Fibroblast of the aortic adventitia (primary cell): Measurements from ENCODE around the gene SIK2. TPM values are rescaled to one million over a fixed set of nuclear protein-coding genes. Genes with fewer than 3 reads are reported as not detected.
A peak's percentile ranks its signal among the peaks of the same experiment; 100 is the strongest.

ENCODE experiments used
- DNase-seq: peaks from one replicate; pipeline ENCODE4 v3.0.0-alpha.2; 2010; ENCODE audit warnings: low read depth
- H3K4me3 ChIP-seq: 2 replicates; pipeline ENCODE4 v1.5.1; 2011; ENCODE audit warnings: low read depth, mild to moderate bottlenecking, control low read depth, low read length, moderate library complexity
- total RNA-seq: library from RNA; depleted of rRNA; stranded (reverse); fragments of >200 nt; gene quantifications from 2 replicates; pipeline ENCODE4 v1.2.3, GENCODE V29; 2012; ENCODE audit warnings: low replicate concordance
- TF ChIP-seq, protein P1 (sequence below): IDR thresholded peaks from 2 replicates; pipeline ENCODE4 v1.5.1; 2011; ENCODE audit warnings: mild to moderate bottlenecking, low read length, control low read depth, inconsistent platforms; ENCODE audit not compliant: insufficient read depth

SIK2 gene
- total RNA-seq, 1 donor, result 16.6 TPM

DNA sequence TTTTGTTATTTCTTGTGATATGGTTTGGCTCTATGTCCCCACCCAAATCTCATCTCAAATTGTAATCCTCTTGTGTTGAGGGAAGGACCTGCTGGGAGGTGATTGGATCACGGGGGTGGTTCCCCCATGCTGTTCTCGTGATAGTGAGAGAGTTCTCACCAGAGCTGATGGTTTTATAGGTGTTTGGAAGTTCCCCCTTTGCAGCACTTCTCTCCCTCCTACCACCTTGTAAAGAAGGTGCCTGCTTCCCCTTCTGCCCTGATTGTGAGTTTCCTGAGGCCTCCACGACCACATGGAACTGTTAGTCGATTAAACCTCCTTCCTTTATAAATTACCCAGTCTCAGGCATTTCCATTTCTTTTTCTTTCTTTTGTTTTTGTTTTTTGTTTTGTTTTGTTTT lies 24.4 kb upstream of the SIK2 start:
- H3K4me3 ChIP-seq, result no peak overlapping the region
- no peak for DNase-seq
- TF ChIP-seq, protein P1, sequence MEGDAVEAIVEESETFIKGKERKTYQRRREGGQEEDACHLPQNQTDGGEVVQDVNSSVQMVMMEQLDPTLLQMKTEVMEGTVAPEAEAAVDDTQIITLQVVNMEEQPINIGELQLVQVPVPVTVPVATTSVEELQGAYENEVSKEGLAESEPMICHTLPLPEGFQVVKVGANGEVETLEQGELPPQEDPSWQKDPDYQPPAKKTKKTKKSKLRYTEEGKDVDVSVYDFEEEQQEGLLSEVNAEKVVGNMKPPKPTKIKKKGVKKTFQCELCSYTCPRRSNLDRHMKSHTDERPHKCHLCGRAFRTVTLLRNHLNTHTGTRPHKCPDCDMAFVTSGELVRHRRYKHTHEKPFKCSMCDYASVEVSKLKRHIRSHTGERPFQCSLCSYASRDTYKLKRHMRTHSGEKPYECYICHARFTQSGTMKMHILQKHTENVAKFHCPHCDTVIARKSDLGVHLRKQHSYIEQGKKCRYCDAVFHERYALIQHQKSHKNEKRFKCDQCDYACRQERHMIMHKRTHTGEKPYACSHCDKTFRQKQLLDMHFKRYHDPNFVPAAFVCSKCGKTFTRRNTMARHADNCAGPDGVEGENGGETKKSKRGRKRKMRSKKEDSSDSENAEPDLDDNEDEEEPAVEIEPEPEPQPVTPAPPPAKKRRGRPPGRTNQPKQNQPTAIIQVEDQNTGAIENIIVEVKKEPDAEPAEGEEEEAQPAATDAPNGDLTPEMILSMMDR, result no peak

DNA sequence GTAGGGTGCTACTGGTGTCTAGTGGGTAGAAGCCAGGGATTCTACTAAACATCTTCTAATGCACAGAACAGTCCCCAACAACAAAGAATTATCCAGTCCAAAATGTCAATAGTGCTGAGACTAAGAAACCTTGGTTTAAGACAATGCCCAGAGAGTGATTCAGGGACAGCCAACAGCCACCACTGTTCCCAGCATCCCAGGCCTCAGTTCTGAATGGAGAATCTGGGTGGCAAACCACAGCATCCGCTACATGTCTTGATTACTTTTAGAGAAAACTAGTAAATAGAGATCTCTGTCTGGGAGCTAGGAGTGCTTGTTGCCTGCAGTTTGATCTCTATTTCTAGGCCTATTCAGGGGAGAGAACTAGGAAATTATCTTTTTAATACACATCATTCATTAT lies 20.9 kb upstream of the SIK2 start:
- TF ChIP-seq, protein P1, result no peak
- no peak for DNase-seq
- H3K4me3 ChIP-seq, result no peak overlapping the region

DNA sequence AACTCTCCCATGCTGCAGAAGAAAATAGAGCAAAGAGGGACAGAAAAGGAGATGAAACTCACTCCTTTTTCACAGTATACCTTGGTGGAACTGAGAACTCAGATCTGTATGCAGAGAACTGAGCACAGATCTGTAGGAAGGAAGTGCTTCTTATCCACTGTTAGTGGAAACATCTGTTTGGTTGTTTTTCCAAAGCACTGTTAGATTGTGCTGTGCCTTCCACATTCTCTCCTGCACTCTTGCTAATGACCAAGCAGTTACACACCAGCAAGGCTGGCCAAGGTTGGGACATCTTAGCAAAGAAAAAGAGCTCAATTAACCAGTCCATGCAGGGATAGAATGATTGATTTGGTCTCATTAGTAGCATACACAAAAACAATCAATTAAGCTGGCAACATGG lies 20.1 kb upstream of the SIK2 start:
- no peak overlapping the region for H3K4me3 ChIP-seq
- peak; percentile 33 for DNase-seq
- TF ChIP-seq, protein P1, result no peak

DNA sequence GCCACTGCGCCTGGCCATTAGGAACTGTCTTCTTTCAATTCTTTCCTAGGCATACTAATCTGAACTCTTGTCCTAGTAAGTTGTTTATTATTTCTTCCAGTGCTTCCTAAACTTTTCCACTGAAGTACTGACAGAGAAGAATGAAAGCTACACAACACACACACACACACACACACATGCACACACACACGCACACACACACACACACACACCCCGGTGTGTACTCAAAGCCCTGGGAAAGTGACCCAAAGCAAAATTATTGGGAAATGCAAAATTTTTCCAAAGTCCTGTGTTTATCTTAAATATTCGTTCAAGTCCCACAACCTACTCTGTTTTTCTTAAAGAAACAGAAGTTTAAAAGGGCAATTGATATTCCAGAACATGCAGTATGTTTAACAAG lies 19.4 kb upstream of the SIK2 start:
- no peak overlapping the region for H3K4me3 ChIP-seq
- TF ChIP-seq, protein P1, result no peak
- no peak for DNase-seq

DNA sequence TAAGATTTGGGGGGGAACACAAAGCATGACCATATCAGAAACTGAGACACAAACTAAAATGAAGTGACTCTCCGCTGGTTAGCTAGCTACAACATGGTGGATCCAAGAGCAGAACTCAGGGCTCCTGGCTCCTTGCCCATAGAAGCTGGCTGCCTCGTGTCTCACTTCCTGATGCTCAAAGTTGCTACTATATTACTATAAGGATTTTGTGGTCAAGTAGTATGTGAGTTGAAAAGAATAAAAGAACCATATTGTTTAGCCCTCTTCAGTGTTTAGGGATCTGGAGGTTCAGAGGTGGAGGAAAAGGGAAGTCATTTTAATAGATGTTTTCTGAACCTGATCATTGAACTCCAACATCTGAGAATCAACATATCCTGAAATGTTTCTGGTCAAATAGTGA lies 16.9 kb upstream of the SIK2 start:
- DNase-seq, result peak; percentile 60
- TF ChIP-seq, protein P1, result no peak
- no peak overlapping the region for H3K4me3 ChIP-seq

DNA sequence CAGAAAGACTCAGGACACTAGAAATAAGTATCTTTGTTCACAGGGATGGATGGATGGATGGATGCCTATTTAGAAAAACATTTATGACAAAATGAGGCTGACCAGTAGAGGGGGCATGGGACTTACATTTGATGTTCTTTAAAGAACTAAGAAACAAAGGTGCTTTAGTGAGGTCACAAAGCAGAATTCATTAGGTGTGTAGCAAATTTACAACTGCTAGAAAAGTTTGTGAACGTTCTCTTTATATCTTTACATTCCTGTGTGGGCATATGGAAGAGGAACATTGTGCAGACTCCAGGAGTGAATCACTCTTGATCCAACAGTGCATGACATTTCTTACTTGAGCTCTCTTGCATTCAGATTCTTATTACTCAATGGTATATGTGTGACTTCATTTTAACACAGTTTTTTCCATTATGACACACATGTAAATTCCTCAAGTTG lies 15.8 kb upstream of the SIK2 start:
- no peak overlapping the region for H3K4me3 ChIP-seq
- peak; percentile 71 for DNase-seq
- TF ChIP-seq, protein P1, result peak; percentile 65

DNA sequence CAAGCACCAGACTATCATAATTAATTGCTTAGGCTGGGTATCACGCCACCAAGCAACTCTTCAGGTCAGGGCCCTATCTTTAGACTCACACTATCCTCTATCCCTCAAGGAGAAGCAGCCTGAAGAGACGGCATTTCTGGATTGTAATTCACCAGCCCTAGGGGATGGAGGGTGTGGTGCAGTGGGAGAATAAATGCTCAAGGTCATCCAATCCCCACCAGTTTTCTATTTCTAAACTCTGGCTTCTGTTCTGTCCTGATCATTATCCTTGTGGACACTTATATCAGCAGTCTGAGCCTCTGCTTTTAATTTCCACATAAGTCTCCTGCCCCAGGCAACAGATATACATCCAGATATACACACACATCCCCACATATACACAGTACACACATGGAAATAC lies 13.1 kb upstream of the SIK2 start:
- no peak overlapping the region for H3K4me3 ChIP-seq
- DNase-seq, result no peak
- TF ChIP-seq, protein P1, result no peak
